AG09309 (cell line): ENCODE measurements around the gene SMAD4.
A peak's percentile ranks its signal among the peaks of the same experiment; 100 is the strongest.

Experiments
- DNase-seq: peaks from one replicate; pipeline ENCODE4 v3.0.0-alpha.2; 2010; ENCODE audit warnings: low read depth
- H3K4me3 ChIP-seq: 2 replicates; pipeline ENCODE4 v1.5.1; 2011; ENCODE audit warnings: mild to moderate bottlenecking, low read depth, low read length, moderate library complexity; ENCODE audit not compliant: control insufficient read depth
- CTCF ChIP-seq: IDR thresholded peaks from 2 replicates; pipeline ENCODE4 v1.5.1; 2011; ENCODE audit warnings: mild to moderate bottlenecking, low read depth, low read length, inconsistent platforms; ENCODE audit not compliant: insufficient read depth, control insufficient read depth; ENCODE audit errors: missing control alignments

The SMAD4 gene

GRCh38 chr18:51029694-51030536, at the start of gene SMAD4:
TSS of gene SMAD4 (plus strand) at chr18:51030213. CDS start at chr18:51047047, 16,834 bp downstream.
- peak; percentile 81 for DNase-seq
- H3K4me3 ChIP-seq, result peak within 1 kb of the TSS; percentile 83
- no peak for TF ChIP-seq CTCF

- no peak for DNase-seq
- TF ChIP-seq CTCF, result no peak
- no peak overlapping the region for H3K4me3 ChIP-seq
These were observed 48.6 kb upstream of the SMAD4 start for GRCh38 chr18:50981381-50981780.

DNA sequence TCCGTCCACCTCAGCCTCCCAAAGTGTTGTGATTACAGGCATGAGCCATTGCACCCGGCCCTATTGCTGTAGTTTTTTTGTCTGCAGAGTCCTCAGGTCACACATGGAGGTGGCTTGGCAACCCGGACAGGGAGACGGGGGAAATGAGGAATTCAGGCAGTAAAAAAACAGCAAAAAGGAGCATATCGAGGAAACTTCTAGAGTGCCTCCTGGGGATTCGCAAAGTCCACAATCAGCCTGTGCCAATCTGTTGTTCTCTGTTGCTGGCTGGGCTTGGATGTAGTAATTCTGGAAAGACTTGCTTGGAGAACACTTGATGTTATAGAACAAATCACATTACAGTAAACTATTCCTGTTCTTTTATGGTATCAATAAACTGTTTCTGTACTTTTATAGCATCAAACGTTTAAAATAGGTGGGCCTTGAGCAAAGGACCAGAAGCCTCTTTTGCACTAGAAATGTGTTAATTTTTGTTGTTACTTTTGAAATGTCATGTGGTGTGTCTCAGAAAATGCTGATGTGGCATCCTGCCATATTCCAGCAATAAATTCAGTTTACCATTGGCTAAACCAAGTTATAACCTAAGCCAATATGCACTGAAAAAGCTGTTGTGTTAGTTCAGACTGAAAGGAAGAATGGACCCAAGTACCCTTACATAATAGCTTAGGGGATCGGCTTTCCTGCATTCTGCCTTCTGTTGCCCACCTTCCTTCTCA, 47.8 kb upstream of the SMAD4 start:
- no peak for TF ChIP-seq CTCF
- H3K4me3 ChIP-seq, result no peak overlapping the region
- DNase-seq, result no peak

GRCh38 chr18:50982802-50983179, 47.2 kb upstream of the SMAD4 start:
- DNase-seq, result no peak
- TF ChIP-seq CTCF, result peak; percentile 25
- H3K4me3 ChIP-seq, result no peak overlapping the region

DNA sequence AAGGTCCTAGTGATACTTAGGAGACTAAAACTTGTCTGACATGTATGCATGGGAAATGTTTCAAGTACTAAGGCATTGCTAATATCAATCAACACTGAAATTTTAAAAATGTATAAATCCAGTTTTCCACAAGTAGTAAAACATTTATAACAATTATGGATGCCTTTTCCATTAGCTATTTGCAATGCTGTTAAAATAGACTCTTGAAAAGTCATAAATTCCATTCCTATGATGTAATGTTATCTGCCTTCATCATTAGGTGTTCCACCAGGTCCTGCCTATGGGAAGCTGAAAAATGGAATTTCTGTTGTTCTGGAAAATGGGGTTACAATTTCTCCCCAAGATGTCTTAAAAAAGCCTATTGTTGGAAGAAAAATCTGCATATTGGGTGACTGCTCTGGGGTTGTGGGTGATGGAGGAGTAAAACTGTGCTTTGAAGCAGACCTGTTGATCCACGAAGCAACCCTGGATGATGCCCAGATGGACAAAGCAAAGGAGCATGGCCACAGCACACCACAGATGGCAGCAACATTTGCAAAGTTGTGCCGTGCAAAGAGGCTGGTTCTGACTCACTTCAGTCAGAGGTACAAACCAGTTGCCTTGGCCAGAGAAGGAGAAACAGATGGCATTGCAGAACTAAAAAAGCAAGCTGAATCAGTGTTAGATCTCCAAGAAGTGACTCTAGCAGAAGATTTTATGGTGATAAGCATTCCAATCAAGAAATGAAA, 43.5 kb upstream of the SMAD4 start:
- H3K4me3 ChIP-seq, result no peak overlapping the region
- no peak for TF ChIP-seq CTCF
- peak; percentile 59 for DNase-seq

- no peak for TF ChIP-seq CTCF
- no peak overlapping the region for H3K4me3 ChIP-seq
- no peak for DNase-seq
These were observed 42.8 kb upstream of the SMAD4 start for GRCh38 chr18:50987261-50987660.
